WERI-Rb-1 (cell line): ENCODE data around the gene PRKACG.

Experiments used
- DNase-seq: peaks from one replicate; pipeline ENCODE4 v3.0.0-alpha.2; 2020
- H3K27ac ChIP-seq: fragments of 250-450 bp; sonication (Bioruptor Pico); 2 replicates; pipeline ENCODE4 v1.5.1; 2020; ENCODE audit warnings: mild to moderate bottlenecking, moderate library complexity
- H3K27me3 ChIP-seq: fragments of 250-450 bp; sonication (Bioruptor Pico); 2 replicates; pipeline ENCODE4 v1.5.1; 2021; ENCODE audit warnings: mild to moderate bottlenecking, low read depth, moderate library complexity; ENCODE audit not compliant: insufficient read depth, severe bottlenecking
- H3K36me3 ChIP-seq: fragments of 250-450 bp; sonication (Bioruptor Pico); 2 replicates; pipeline ENCODE4 v1.5.1; 2020; ENCODE audit warnings: mild to moderate bottlenecking, moderate library complexity
- H3K4me3 ChIP-seq: 2 replicates; pipeline ENCODE4 v1.5.1; 2011; ENCODE audit warnings: low read depth, mild to moderate bottlenecking, control low read depth, low read length
- H3K9me3 ChIP-seq: fragments of 250-450 bp; sonication (Bioruptor Pico); 2 replicates; pipeline ENCODE4 v1.5.1; 2021; ENCODE audit warnings: mild to moderate bottlenecking, moderate library complexity; ENCODE audit not compliant: severe bottlenecking
- TF ChIP-seq, protein P1 (sequence below): IDR thresholded peaks from 2 replicates; pipeline ENCODE4 v1.5.1; 2011; ENCODE audit warnings: low read depth, mild to moderate bottlenecking, control low read depth, inconsistent platforms, low read length

Gene PRKACG

DNA sequence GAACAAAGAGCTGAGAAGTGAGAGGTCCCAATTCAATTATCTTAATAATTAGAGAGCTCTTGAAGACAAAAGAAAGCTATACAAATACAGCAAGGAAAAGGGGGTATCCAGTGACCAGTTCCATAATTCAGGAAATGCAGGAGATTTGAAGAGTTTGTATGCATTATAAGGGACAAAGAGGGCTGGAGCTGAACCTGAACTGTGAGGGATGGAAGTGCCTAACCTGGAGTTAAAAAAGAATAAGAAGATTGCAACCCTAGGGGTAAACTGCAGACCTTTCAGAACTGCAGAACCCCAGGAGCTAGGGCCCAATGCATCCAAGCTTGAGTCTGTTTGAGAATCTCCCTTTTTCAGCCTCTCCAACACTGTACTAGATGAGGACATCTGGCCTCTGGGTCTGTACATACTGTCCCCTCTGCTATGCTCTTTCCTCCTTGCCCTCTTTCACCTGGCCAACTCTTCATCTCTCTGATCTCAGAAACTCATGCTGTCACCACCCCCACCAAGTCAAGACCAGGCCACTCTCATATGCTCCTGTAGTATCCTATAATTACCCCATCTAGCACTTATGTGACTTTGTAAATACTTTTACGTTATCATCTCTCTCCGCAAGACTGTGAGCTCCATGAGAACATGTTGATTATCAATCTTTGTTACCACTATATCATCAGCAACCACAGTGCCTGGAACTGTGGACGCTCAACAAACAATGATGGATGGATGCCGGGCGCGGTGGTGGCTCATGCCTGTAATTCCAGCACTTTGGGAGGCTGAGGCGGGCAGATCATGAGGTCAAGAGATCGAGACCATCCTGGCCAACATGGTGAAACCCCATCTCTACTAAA lies 6.6 kb upstream of the PRKACG start:
- no peaks in the 10 kb centered on the region for H3K27me3 ChIP-seq
- no peak overlapping the region for H3K4me3 ChIP-seq
- TF ChIP-seq, protein P1, sequence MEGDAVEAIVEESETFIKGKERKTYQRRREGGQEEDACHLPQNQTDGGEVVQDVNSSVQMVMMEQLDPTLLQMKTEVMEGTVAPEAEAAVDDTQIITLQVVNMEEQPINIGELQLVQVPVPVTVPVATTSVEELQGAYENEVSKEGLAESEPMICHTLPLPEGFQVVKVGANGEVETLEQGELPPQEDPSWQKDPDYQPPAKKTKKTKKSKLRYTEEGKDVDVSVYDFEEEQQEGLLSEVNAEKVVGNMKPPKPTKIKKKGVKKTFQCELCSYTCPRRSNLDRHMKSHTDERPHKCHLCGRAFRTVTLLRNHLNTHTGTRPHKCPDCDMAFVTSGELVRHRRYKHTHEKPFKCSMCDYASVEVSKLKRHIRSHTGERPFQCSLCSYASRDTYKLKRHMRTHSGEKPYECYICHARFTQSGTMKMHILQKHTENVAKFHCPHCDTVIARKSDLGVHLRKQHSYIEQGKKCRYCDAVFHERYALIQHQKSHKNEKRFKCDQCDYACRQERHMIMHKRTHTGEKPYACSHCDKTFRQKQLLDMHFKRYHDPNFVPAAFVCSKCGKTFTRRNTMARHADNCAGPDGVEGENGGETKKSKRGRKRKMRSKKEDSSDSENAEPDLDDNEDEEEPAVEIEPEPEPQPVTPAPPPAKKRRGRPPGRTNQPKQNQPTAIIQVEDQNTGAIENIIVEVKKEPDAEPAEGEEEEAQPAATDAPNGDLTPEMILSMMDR: no peak
- no peak overlapping the region for H3K27ac ChIP-seq
- no peak for DNase-seq
- no peaks in the 10 kb centered on the region for H3K36me3 ChIP-seq
- H3K9me3 ChIP-seq: no peaks in the 10 kb centered on the region

DNA sequence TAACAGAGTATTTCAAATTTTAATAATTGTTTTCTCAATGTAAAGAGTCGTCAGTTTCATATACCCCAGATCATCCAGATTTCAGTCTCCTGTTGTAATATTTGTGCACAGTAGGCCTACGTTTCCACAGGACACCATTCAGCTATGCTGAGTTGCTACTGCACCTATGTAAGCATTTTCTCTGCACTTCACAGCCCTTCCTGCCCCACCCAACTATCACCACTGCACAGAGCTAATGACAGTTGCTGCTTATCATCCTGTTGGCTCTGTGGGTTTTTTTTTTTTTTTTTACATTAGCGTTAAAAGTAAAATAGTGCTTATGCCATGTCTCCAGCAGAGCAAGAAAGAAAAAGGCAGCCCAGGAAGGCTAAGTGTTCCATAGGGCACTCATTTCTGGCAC lies 5.9 kb upstream of the PRKACG start:
- Histone ChIP-seq H3K27ac (no peak overlapping the region), H3K9me3 (no peaks in the 10 kb centered on the region), H3K27me3 (no peaks in the 10 kb centered on the region), H3K36me3 (no peaks in the 10 kb centered on the region), H3K4me3 (no peak overlapping the region)
- DNase-seq: no peak
- TF ChIP-seq, protein P1: no peak

DNA sequence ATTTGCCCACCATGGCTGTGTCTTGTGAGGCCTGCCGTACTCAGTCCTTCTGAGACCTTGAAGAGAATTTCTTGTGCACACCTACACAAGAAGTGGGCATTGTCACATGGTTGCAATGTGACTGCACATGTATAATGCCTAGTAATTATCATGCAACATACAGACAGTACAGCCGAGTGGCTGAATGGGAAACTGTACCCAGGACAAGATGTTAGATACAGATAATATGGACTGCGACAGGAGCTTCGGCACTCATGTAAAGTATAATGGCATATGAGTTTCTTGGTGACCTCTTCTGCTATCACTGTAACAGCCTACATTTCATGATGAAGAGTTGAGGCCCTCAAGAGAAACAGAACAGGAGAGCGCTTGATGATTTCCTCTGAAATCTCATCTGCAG lies 4.8 kb upstream of the PRKACG start:
- no peak overlapping the region for H3K4me3 ChIP-seq
- no peaks in the 10 kb centered on the region for H3K9me3 ChIP-seq
- TF ChIP-seq, protein P1: no peak
- no peak overlapping the region for H3K27ac ChIP-seq
- H3K27me3 ChIP-seq: no peaks in the 10 kb centered on the region
- no peak for DNase-seq
- H3K36me3 ChIP-seq: no peaks in the 10 kb centered on the region

DNA sequence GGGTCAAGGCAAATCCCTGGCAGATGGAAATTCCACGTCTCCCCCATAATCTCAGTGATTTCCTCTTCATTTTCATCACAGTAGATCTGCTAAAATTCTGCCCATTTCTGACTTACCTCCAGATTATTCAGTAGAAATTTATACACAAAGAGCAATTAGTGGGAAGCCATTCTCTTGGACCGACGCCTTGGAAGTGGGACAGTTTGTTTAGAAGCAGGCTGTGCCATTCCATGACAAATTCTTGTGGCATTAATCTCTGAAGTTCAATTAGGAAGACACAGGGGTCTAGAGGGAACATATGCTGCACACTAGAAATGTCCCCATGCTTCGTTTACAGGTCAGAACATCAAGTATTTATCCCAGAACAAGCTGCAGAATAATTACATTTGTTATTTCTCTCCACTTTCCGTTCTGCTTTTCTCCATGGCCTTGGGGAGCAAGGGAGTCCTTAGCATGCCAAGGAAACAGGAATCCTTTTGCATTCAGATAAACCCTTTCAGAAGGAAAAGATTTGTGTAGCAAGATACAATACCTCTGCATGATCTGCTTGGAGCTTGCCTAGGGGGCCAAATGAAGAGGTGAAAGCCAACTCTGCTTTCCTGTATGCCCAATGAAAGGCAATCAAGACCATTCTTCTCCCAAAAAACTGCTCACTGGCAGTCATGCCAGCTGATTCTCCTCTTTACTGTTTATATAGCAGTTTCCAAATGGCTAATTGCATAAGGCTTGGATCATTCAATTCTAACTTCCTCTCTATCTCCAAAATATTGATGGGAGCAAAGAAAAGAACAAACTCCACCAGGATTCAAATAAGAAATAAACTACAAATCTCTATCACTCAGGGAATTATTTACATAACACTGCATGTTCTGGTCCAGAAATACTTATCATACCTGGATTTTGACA lies 2.5 kb upstream of the PRKACG start:
- H3K36me3 ChIP-seq: no peaks in the 10 kb centered on the region
- H3K9me3 ChIP-seq: no peaks in the 10 kb centered on the region
- H3K4me3 ChIP-seq: no peak overlapping the region
- H3K27me3 ChIP-seq: no peaks in the 10 kb centered on the region
- no peak for DNase-seq
- H3K27ac ChIP-seq: no peak overlapping the region
- TF ChIP-seq, protein P1: no peak

DNA sequence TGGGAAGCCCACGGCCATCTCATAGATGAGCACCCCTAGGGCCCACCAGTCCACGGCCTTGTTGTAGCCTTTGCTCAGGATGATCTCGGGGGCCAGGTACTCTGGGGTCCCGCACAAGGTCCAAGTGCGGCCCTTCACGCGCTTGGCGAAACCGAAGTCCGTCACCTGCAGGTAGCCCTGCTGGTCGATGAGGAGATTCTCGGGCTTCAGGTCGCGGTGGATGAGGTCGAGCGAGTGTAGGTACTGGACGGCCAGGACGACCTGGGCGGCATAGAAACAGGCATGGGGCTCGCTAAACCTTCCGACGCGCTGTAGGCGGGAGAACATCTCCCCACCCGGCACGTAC lies 558 bp downstream of the PRKACG start:
- no peak for DNase-seq
- TF ChIP-seq, protein P1: no peak
- H3K9me3 ChIP-seq: no peaks in the 10 kb centered on the region
- no peak overlapping the region for H3K27ac ChIP-seq
- no peaks in the 10 kb centered on the region for H3K27me3 ChIP-seq
- no peak overlapping the region for H3K4me3 ChIP-seq
- H3K36me3 ChIP-seq: no peaks in the 10 kb centered on the region
